ENCODE data around the gene NT5C. TPM values are rescaled to one million over a fixed set of nuclear protein-coding genes. Genes with fewer than 3 reads are reported as not detected.
"Not testable (repeated sequence)": the region's sequence is repeated elsewhere in the genome, so short reads cannot be mapped to it uniquely, and the experiment has no call there.

The NT5C gene
- total and polyA plus RNA-seq, 11 donors, result 15.9 to 56.0 (median 24.7) TPM

DNA sequence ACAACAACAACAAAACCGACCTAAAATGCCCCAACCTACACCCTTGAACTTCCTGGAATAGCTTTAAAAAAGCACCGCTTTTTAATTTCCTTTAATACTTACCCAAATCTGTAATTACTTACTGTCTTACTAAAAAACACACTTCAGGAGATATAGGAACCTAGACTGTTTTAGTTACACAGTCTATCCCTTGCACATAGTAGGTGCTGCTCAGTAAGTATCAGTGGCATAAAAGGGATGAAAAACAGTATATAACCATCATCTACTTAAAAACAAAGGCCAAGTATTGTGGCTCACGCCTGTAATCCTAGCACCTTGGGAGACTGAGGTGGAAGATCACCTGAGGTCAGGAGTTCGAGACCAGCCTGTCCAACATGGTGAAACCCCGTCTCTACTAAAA lies 45.1 kb upstream of the NT5C start:
- DNase-seq, result no peak
- ATAC-seq, result no peak
- Histone ChIP-seq H3K27me3 (no peaks in the 10 kb centered on the region), H3K4me1 (peaks cover 0 to 43% (median 19%) of the 10 kb centered on the region in 12 donors), H3K36me3 (peaks cover 0 to 92% (median 85%) of the 10 kb centered on the region in 9 donors), H3K9me3 (no peaks in the 10 kb centered on the region), H3K27ac (no peak overlapping the region), H3K4me3 (no peak overlapping the region)
- intact Hi-C loops (cut with DNase I), result loop anchor here in 1 of 10 donors (10.0 kb wide), 1 partner anchor 62 kb away; no protein-coding TSS in a partner anchor
- TF ChIP-seq, protein P1, sequence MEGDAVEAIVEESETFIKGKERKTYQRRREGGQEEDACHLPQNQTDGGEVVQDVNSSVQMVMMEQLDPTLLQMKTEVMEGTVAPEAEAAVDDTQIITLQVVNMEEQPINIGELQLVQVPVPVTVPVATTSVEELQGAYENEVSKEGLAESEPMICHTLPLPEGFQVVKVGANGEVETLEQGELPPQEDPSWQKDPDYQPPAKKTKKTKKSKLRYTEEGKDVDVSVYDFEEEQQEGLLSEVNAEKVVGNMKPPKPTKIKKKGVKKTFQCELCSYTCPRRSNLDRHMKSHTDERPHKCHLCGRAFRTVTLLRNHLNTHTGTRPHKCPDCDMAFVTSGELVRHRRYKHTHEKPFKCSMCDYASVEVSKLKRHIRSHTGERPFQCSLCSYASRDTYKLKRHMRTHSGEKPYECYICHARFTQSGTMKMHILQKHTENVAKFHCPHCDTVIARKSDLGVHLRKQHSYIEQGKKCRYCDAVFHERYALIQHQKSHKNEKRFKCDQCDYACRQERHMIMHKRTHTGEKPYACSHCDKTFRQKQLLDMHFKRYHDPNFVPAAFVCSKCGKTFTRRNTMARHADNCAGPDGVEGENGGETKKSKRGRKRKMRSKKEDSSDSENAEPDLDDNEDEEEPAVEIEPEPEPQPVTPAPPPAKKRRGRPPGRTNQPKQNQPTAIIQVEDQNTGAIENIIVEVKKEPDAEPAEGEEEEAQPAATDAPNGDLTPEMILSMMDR (IDR thresholded peaks at IDR 0.05), result no peak
- no peak for TF ChIP-seq POLR2A (IDR thresholded peaks at IDR 0.05)
- WGBS, 4 donors, result 82 to 92% (median 86%) methylated on average over 5 of the region's 5 CpGs

- no peak for TF ChIP-seq POLR2A (IDR thresholded peaks at IDR 0.05)
- TF ChIP-seq, protein P1 (IDR thresholded peaks at IDR 0.05), result no peak
- H3K27me3 ChIP-seq, result no peaks in the 10 kb centered on the region
- no peak overlapping the region for H3K27ac ChIP-seq
- H3K4me1 ChIP-seq, result peaks cover 0 to 28% (median 11%) of the 10 kb centered on the region in 12 donors
- 91 to 96% (median 93%) methylated on average over 11 of the region's 11 CpGs for WGBS, 4 donors
- H3K4me3 ChIP-seq, result no peak overlapping the region
- DNase-seq (no peak), ATAC-seq (no peak)
- H3K9me3 ChIP-seq, result no peaks in the 10 kb centered on the region
- intact Hi-C loops (cut with DNase I), result loop anchor here in 6 of 10 donors (5.0 to 10.0 kb wide), 3 partner anchors 58 to 63 kb away; no protein-coding TSS in a partner anchor
- H3K36me3 ChIP-seq, result peaks cover 0 to 100% (median 93%) of the 10 kb centered on the region in 9 donors
Observed at GRCh38 chr17:75174996-75175395, 43.5 kb upstream of the NT5C start.

- H3K36me3 ChIP-seq, result peaks cover 0 to 98% (median 93%) of the 10 kb centered on the region in 9 donors
- intact Hi-C loops (cut with DNase I), result loop anchor here in 8 of 10 donors (2.0 to 10.0 kb wide), 4 partner anchors 56 to 61 kb away; no protein-coding TSS in a partner anchor
- H3K27ac ChIP-seq, result no peak overlapping the region
- peaks cover 0 to 20% (median 6%) of the 10 kb centered on the region in 12 donors for H3K4me1 ChIP-seq
- no peaks in the 10 kb centered on the region for H3K9me3 ChIP-seq
- DNase-seq (no peak), ATAC-seq (no peak)
- TF ChIP-seq, protein P1 (IDR thresholded peaks at IDR 0.05), result no peak
- no peak for TF ChIP-seq POLR2A (IDR thresholded peaks at IDR 0.05)
- H3K4me3 ChIP-seq, result no peak overlapping the region
- WGBS, 4 donors, result 73 to 87% (median 80%) methylated on average over 3 to 4 of the region's 4 CpGs
- H3K27me3 ChIP-seq, result no peaks in the 10 kb centered on the region
Observed at GRCh38 chr17:75173526-75173925, 42.0 kb upstream of the NT5C start.

DNA sequence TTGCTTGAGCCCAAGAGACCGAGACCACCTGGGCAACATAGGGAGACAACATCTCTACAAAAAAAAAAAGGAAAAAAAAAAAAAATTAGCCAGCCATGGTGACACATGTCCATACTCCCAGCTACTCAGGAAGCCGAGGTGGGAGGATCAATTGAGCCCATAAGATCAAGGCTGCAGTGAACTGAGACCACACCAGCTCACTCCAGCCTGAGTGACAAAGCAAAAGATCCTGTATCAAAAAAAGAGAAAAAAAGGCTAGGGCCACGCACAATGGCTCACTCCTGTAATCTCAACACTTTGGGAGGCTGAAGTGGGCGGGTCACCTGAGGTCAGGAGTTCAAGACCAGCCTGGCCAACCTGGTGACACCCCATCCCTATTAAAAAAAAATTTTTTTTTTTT lies 37.5 kb upstream of the NT5C start:
- no peak for DNase-seq
- 77 to 90% (median 85%) methylated on average over 4 of the region's 4 CpGs for whole genome bisulfite sequencing, 4 donors
- no peak for ATAC-seq
- Histone ChIP-seq H3K36me3 (peaks cover 0 to 98% (median 90%) of the 10 kb centered on the region in 9 donors), H3K4me1 (peaks cover 0 to 17% (median 6%) of the 10 kb centered on the region in 12 donors), H3K27me3 (no peaks in the 10 kb centered on the region), H3K9me3 (no peaks in the 10 kb centered on the region), H3K4me3 (no peak overlapping the region), H3K27ac (no peak overlapping the region)
- intact Hi-C loops (cut with DNase I), result no loop called here
- TF ChIP-seq, protein P1 (IDR thresholded peaks at IDR 0.05), result no peak
- no peak for TF ChIP-seq POLR2A (IDR thresholded peaks at IDR 0.05)

DNA sequence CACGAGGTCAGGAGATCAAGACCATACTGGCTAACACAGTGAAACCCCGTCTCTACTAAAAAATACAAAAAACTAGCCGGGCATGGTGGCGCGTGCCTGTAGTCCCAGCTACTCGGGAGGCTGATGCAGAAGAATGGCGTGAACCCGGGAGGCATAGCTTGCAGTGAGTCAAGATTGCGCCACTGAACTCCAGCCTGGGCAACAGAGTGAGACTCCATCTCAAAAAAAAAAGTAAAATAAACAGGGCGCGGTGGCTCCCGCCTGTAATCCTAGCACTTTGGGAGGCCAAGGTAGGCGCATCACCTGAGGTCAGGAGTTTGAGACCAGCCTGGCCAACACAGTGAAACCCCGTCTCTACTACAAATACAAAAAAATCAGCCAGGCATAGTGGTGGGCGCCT lies 33.1 kb upstream of the NT5C start:
- H3K27me3 ChIP-seq; DNase-seq; ATAC-seq; H3K4me1 ChIP-seq; H3K27ac ChIP-seq; intact Hi-C loops (cut with DNase I); H3K9me3 ChIP-seq; H3K4me3 ChIP-seq: not testable (repeated sequence)
- peaks cover 0 to 70% (median 57%) of the 10 kb centered on the region in 9 donors for H3K36me3 ChIP-seq
- 97 to 98% (median 97%) methylated on average over 15 of the region's 15 CpGs for WGBS, 4 donors
